Central memory CD4-positive, alpha-beta T cell (primary cell): ENCODE results near the gene PRDX3.
"Not testable (repeated sequence)": the region's sequence is repeated elsewhere in the genome, so short reads cannot be mapped to it uniquely, and the experiment has no call there.

Source experiments
- DNase-seq: peaks from one replicate; pipeline ENCODE4 v3.0.0; 2022

Gene PRDX3

GRCh38 chr10:119205894-119206602 lies 27.4 kb upstream of the PRDX3 start:
- peak; percentile 35 for DNase-seq

- DNase-seq, result no peak
These were observed 24.4 kb upstream of the PRDX3 start for GRCh38 chr10:119203006-119203405.

GRCh38 chr10:119201233-119201632 lies 22.6 kb upstream of the PRDX3 start:
- DNase-seq, result no peak

GRCh38 chr10:119199231-119199992 lies 20.8 kb upstream of the PRDX3 start:
- DNase-seq, result peak; percentile 44

- DNase-seq, result no peak
These were observed 19.8 kb upstream of the PRDX3 start for GRCh38 chr10:119198438-119198837.

GRCh38 chr10:119197921-119198320 lies 19.3 kb upstream of the PRDX3 start:
- no peak for DNase-seq

- DNase-seq, result no peak
These were observed 13.3 kb upstream of the PRDX3 start for GRCh38 chr10:119191881-119192280.

- no peak for DNase-seq
These were observed 12.6 kb upstream of the PRDX3 start for GRCh38 chr10:119190954-119191785.

GRCh38 chr10:119190353-119190752 lies 11.7 kb upstream of the PRDX3 start:
- DNase-seq, result no peak

GRCh38 chr10:119189811-119190282 lies 11.2 kb upstream of the PRDX3 start:
- DNase-seq, result peak; percentile 13

GRCh38 chr10:119183664-119184412 lies 5.2 kb upstream of the PRDX3 start:
- DNase-seq, result no peak

GRCh38 chr10:119180850-119181400 lies 2.3 kb upstream of the PRDX3 start:
- DNase-seq, result not testable (repeated sequence)

- no peak for DNase-seq
These were observed 772 bp downstream of the PRDX3 start for GRCh38 chr10:119177708-119178371.

- no peak for DNase-seq
These were observed 2.4 kb downstream of the PRDX3 start for GRCh38 chr10:119176166-119176565.

- DNase-seq, result no peak
These were observed 4.5 kb downstream of the PRDX3 start for GRCh38 chr10:119174109-119174508.

- DNase-seq, result no peak
These were observed 11.6 kb downstream of the PRDX3 start for GRCh38 chr10:119167041-119167440.

- DNase-seq, result no peak
These were observed 12.0 kb downstream of the PRDX3 start for GRCh38 chr10:119166564-119166963.

GRCh38 chr10:119166118-119166500 lies 12.5 kb downstream of the PRDX3 start:
- DNase-seq, result no peak

- peak; percentile 81 for DNase-seq
These were observed 13.2 kb downstream of the PRDX3 start, which contains the start of gene SFXN4 for GRCh38 chr10:119165171-119166117. Gene SFXN4, minus strand, starts transcription at chr10:119165714. Its CDS starts 67 bp downstream, at chr10:119165647.

GRCh38 chr10:119162452-119163092 lies 16.0 kb downstream of the PRDX3 start:
- DNase-seq, result no peak
